Lung (tissue), 12 donors: ENCODE results near the gene RPH3AL. TPM values are rescaled to one million over a fixed set of nuclear protein-coding genes. Genes with fewer than 3 reads are reported as not detected.

Source experiments
- ATAC-seq: fragments of 200-7000 bp; cut with Tn5 transposase; one replicate; pipeline ENCODE4 v1.9.1; 2020; ENCODE audit warnings: moderate number of reproducible peaks; ENCODE audit not compliant: insufficient read depth, low FRiP score
- DNase-seq, 3 donors: peaks; one replicate each; pipeline ENCODE4 v3.0.0-alpha.2; 2013 to 2017
- H3K27ac ChIP-seq, 2 donors: one replicate each; pipeline ENCODE4 v1.5.1; 2013; ENCODE audit warnings: mild to moderate bottlenecking in 2 of 2, moderate library complexity in 2 of 2, control low read depth in 1 of 2, inconsistent platforms in 1 of 2, low read depth in 1 of 2, low read length in 1 of 2
- H3K27me3 ChIP-seq, 3 donors: one replicate each; pipeline ENCODE4 v1.5.1; 2013; ENCODE audit warnings: low read length in 2 of 3; ENCODE audit not compliant: control insufficient read depth in 3 of 3, insufficient read depth in 3 of 3
- H3K36me3 ChIP-seq, 4 donors: one replicate each; pipeline ENCODE4 v1.5.1; 2013; ENCODE audit warnings: low read length in 4 of 4, mild to moderate bottlenecking in 1 of 4, moderate library complexity in 1 of 4; ENCODE audit not compliant: control insufficient read depth in 4 of 4, insufficient read depth in 4 of 4
- H3K4me1 ChIP-seq, 5 donors: one replicate each; pipeline ENCODE4 v1.5.1; 2013; ENCODE audit warnings: low read length in 5 of 5, mild to moderate bottlenecking in 2 of 5, moderate library complexity in 1 of 5; ENCODE audit not compliant: control insufficient read depth in 5 of 5, insufficient read depth in 5 of 5
- H3K4me3 ChIP-seq: one replicate; pipeline ENCODE4 v1.5.1; 2013; ENCODE audit warnings: mild to moderate bottlenecking, control low read depth, moderate library complexity
- H3K9ac ChIP-seq, 2 donors: one replicate each; pipeline ENCODE4 v1.5.1; 2013; ENCODE audit warnings: low read length in 2 of 2, control low read depth in 1 of 2; ENCODE audit not compliant: insufficient read depth in 1 of 2
- H3K9me3 ChIP-seq, 4 donors: one replicate each; pipeline ENCODE4 v1.5.1; 2013; ENCODE audit warnings: low read length in 3 of 4, mild to moderate bottlenecking in 1 of 4, moderate library complexity in 1 of 4; ENCODE audit not compliant: control insufficient read depth in 4 of 4, insufficient read depth in 3 of 4
- WGBS, 2 donors: extraction: QIAGEN DNeasy Blood & Tissue Kit; methylation state at CpG; one replicate each; pipeline ENCODE4 v1.1.7; 2013; 5-methylcytosine and 5-hydroxymethylcytosine counted together
- polyA plus RNA-seq, 2 donors: library from polyadenylated mRNA; stranded (reverse); fragments of 200-250 nt; gene quantifications; one replicate each; pipeline ENCODE4 v1.2.1, GENCODE V29; 2013
- total RNA-seq, 2 donors: library from RNA; depleted of rRNA in 1 of 2; stranded (reverse); fragments of >200 nt in 1 of 2; gene quantifications; one replicate each; pipeline ENCODE4 v1.2.1, GENCODE V29; 2014 to 2021
- TF ChIP-seq, protein P1 (sequence below): IDR thresholded peaks from 2 replicates; pipeline ENCODE4 v1.5.1; 2012; ENCODE audit warnings: mild to moderate bottlenecking; ENCODE audit errors: control extremely low read depth, extremely low read depth
- donor health status: control.
- donor health status: control.
- donor health status: Bipolar disorder and iron deficiency.
- donor health status: healthy.
- donor health status: DM: yes; HTN: yes; CAD: no.

RPH3AL gene
- total and polyA plus RNA-seq, 4 donors, result 19.5 to 76.6 (median 21.6) TPM

DNA sequence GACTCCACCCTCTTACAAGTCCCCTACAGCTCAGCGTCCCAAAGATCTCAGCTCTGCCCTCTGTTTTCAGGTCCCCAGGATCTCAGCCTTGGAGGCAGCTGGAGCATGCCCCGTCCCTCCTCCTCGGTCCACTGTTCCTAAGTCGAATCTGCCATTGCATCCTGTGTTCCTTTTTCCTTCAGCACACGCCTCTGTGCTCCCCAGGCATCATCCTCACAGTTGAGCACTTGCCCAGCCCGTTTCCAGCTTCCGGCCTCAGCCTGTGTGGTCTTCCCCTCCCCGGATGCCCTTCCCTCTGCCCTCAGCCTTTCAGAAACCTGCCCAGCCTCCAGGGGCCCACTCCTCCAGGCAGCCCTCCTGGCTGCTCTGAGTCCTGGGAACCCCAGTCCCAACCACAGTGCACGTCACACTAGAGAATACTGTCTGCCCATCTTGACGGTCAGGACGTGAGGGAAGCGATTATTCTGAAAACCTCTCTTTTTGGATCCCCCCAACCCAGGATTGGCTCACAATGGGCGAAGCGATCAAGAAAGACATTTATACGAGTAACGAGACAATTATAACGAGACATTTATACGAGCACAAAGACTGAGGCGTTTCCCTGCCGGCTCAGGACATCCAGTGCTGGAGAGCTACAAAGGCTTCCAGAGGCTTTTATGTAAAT lies 41.4 kb downstream of the RPH3AL start:
- H3K27ac ChIP-seq, result no peak overlapping the region
- TF ChIP-seq, protein P1, sequence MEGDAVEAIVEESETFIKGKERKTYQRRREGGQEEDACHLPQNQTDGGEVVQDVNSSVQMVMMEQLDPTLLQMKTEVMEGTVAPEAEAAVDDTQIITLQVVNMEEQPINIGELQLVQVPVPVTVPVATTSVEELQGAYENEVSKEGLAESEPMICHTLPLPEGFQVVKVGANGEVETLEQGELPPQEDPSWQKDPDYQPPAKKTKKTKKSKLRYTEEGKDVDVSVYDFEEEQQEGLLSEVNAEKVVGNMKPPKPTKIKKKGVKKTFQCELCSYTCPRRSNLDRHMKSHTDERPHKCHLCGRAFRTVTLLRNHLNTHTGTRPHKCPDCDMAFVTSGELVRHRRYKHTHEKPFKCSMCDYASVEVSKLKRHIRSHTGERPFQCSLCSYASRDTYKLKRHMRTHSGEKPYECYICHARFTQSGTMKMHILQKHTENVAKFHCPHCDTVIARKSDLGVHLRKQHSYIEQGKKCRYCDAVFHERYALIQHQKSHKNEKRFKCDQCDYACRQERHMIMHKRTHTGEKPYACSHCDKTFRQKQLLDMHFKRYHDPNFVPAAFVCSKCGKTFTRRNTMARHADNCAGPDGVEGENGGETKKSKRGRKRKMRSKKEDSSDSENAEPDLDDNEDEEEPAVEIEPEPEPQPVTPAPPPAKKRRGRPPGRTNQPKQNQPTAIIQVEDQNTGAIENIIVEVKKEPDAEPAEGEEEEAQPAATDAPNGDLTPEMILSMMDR, result no peak
- H3K4me1 ChIP-seq, result peaks cover 0 to 8% (median 0%) of the 10 kb centered on the region in 5 donors
- H3K9ac ChIP-seq, result no peak overlapping the region
- H3K9me3 ChIP-seq, result peaks cover 0 to 5% (median 0%) of the 10 kb centered on the region in 4 donors
- DNase-seq, result no peak
- WGBS, 2 donors, result 83 to 86% methylated on average over 20 of the region's 20 CpGs
- H3K27me3 ChIP-seq, result no peaks in the 10 kb centered on the region
- H3K36me3 ChIP-seq, result peaks cover 0 to 10% (median 0%) of the 10 kb centered on the region in 4 donors
- H3K4me3 ChIP-seq, result no peak overlapping the region
- no peak for ATAC-seq

DNA sequence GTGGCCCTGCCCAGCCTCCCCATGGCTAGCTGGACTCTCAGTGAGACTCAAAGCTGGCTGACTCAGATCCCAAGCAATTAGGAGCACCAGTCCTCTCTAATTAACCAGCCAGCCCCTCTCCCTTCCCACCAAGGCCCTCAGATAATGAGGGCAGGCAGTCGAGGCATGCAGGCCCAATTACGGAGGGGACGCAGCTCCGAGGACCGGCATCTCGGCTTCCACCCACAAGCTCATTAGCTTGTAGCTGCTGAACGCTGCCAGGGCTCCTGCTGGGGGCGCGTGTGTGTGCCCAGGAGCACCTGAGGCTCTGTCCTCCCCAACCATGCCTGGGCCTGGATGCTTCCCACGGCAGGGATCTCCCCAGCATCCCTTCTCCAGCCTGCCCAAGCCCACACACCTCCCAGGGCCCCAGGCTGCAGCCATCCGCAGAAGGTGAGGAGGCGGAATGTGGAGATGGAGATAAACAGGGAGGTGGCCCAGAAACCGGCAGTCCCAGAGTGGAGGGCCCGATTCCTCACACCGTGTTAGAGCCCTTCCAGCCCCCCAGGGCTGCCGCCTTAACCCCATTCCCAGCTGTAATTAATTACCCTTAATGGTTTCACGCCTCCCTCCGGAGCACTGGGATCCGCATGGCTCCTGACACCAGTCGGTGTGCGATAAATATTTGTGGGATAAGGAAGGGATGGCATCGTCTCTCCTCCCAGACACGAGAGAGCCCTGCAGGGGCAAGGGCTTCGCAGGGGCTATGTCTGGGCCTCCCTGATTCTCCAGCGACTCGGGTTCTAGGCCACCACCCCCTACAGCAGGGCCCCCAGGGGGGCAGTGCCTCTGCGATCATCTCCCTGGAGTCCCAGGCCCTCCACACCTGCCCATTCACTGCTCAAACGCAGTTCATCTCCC lies 42.2 kb downstream of the RPH3AL start:
- no peak overlapping the region for H3K9ac ChIP-seq
- H3K9me3 ChIP-seq, result peaks cover 0 to 1% (median 0%) of the 10 kb centered on the region in 4 donors
- H3K36me3 ChIP-seq, result peaks cover 0 to 10% (median 0%) of the 10 kb centered on the region in 4 donors
- H3K4me3 ChIP-seq, result no peak overlapping the region
- H3K27ac ChIP-seq, result no peak overlapping the region
- TF ChIP-seq, protein P1, result no peak
- 86 to 91% methylated on average over 28 of the region's 28 CpGs for WGBS, 2 donors
- peaks cover 0 to 8% (median 0%) of the 10 kb centered on the region in 5 donors for H3K4me1 ChIP-seq
- DNase-seq (no peak), ATAC-seq (no peak)
- H3K27me3 ChIP-seq, result no peaks in the 10 kb centered on the region

DNA sequence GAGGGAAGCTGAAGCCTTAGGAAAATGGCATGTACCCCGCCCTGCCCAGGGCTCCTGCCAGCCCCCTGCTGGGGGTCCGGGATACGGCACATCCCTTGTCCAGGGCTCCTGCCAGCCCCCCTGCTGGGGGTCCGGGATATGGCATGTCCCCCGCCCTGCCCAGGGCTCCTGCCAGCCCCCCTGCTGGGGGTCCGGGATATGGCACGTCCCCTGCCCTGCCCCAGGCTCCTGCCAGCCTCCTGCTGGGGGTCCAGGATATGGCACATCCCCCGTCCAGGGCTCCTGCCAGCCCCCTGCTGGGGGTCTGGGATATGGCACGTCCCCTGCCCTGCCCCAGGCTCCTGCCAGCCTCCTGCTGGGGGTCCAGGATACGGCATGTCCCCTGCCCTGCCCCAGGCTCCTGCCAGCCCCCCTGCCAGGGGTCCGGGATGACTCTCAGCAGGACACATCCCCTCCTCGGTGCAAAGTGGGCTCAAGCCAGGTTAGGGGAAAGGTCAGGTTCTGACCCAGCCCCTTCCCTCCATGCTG lies 43.2 kb downstream of the RPH3AL start:
- H3K36me3 ChIP-seq, result peaks cover 0 to 10% (median 0%) of the 10 kb centered on the region in 4 donors
- WGBS, 2 donors, result 54 to 61% methylated on average over 10 to 12 of the region's 12 CpGs

More for the DNA sequence above, 43.2 kb downstream of the RPH3AL start:
- Histone ChIP-seq H3K9ac (no peak overlapping the region), H3K27ac (peak overlapping the region in 1 of 2 donors; percentile 37), H3K4me1 (peaks cover 0 to 8% (median 0%) of the 10 kb centered on the region in 5 donors), H3K9me3 (no peaks in the 10 kb centered on the region), H3K4me3 (no peak overlapping the region), H3K27me3 (no peaks in the 10 kb centered on the region)
- DNase-seq (peak in 1 of 3 donors; percentile 53), ATAC-seq (no peak)
- TF ChIP-seq, protein P1, result no peak
